Measurements from ENCODE around the gene TBC1D32. TPM values are rescaled to one million over a fixed set of nuclear protein-coding genes. Genes with fewer than 3 reads are reported as not detected.

The TBC1D32 gene
- total RNA-seq, 1 experiment from 2014 or later = 12.0 TPM

DNA sequence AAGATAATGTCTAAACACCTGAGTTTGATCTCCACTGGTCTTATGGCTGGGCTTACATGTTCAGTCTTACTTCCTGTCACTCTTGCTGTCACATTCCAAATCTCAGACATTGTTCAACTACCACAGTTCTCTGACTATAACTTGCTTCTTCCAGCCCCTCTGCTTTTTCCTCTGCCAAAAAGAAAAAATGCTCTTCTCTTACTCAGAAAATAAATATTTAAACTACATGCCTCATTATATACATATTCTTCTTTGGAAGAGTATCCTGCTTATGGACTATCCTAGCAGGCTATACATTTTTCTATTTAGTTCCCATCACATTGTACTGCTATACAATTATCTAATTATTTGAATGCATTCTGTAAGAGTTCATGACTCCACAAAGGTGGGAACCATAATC, 175.4 kb downstream of the TBC1D32 start:
- Histone ChIP-seq H3F3A (ENCODE audit: insufficient read depth, low read depth) (no peaks in the 10 kb centered on the region), H2AFZ (no peak overlapping the region), H3K4me3 (no peak overlapping the region), H4K20me1 (ENCODE audit: insufficient read depth) (no peaks in the 10 kb centered on the region), H3K27ac (no peak overlapping the region), H3K36me3 (ENCODE audit: low read depth) (no peaks in the 10 kb centered on the region), H3K4me1 (replicated peaks; ENCODE audit: insufficient read depth) (no peaks in the 10 kb centered on the region), H3K79me2 (ENCODE audit: low read depth) (no peaks in the 10 kb centered on the region), H3K27me3 (ENCODE audit: insufficient read depth, low read depth) (no peaks in the 10 kb centered on the region), H3K4me2 (no peak overlapping the region), H3K9me3 (ENCODE audit: insufficient read depth, low read depth) (0 out of 2 replicates have a peak, but pooled peaks cover 4% of the 10 kb centered on the region), H3K9me2 (ENCODE audit: insufficient read depth) (0 out of 2 replicates have a peak, but pooled peaks cover 2% of the 10 kb centered on the region)
- BruUV-seq (replicated peaks) = no TSS peak
- intact Hi-C loops (cut with micrococcal nuclease; ENCODE audit: unreplicated experiment) = no loop called here
- ChIA-PET POLR2A (ENCODE audit: unreplicated experiment) (no interaction called here), CTCF (no interaction called here)
- no peak for DNase-seq
- TF ChIP-seq EZH2 (IDR thresholded peaks at IDR 0.05; ENCODE audit: low read depth) = no peak
- TF ChIP-seq, protein P1, sequence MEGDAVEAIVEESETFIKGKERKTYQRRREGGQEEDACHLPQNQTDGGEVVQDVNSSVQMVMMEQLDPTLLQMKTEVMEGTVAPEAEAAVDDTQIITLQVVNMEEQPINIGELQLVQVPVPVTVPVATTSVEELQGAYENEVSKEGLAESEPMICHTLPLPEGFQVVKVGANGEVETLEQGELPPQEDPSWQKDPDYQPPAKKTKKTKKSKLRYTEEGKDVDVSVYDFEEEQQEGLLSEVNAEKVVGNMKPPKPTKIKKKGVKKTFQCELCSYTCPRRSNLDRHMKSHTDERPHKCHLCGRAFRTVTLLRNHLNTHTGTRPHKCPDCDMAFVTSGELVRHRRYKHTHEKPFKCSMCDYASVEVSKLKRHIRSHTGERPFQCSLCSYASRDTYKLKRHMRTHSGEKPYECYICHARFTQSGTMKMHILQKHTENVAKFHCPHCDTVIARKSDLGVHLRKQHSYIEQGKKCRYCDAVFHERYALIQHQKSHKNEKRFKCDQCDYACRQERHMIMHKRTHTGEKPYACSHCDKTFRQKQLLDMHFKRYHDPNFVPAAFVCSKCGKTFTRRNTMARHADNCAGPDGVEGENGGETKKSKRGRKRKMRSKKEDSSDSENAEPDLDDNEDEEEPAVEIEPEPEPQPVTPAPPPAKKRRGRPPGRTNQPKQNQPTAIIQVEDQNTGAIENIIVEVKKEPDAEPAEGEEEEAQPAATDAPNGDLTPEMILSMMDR (conservative IDR thresholded peaks at IDR 0.05) = no peak

DNA sequence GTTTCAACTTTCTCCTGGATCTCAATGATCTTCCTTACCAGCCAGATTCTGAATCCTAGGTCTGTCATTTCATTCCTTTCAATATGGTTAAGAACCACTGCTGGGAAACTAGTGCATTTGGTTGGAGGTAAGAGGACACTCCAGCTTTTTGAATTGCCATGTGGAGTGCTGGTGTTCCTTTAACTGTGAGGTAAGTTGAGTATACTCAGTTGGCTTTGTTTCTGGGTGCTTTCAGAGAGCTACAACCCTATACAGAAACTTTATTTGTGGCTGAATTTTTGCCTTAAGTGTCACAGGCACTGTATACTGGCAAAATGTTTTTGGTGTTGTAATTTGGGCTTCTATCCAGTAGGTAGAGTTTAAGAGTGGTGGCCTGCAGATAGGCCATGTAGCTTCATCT, 175.8 kb downstream of the TBC1D32 start:
- Histone ChIP-seq H3K27me3 (ENCODE audit: insufficient read depth, low read depth) (no peaks in the 10 kb centered on the region), H3K9me2 (ENCODE audit: insufficient read depth) (0 out of 2 replicates have a peak, but pooled peaks cover 2% of the 10 kb centered on the region), H3K36me3 (ENCODE audit: low read depth) (no peaks in the 10 kb centered on the region), H3K4me3 (no peak overlapping the region), H4K20me1 (ENCODE audit: insufficient read depth) (no peaks in the 10 kb centered on the region), H2AFZ (no peak overlapping the region), H3K9me3 (ENCODE audit: insufficient read depth, low read depth) (0 out of 2 replicates have a peak, but pooled peaks cover 4% of the 10 kb centered on the region), H3K4me1 (replicated peaks; ENCODE audit: insufficient read depth) (no peaks in the 10 kb centered on the region), H3K79me2 (ENCODE audit: low read depth) (no peaks in the 10 kb centered on the region), H3K4me2 (no peak overlapping the region), H3K27ac (no peak overlapping the region), H3F3A (ENCODE audit: insufficient read depth, low read depth) (no peaks in the 10 kb centered on the region)
- DNase-seq = no peak
- intact Hi-C loops (cut with micrococcal nuclease; ENCODE audit: unreplicated experiment) = no loop called here
- ChIA-PET CTCF (no interaction called here), POLR2A (ENCODE audit: unreplicated experiment) (no interaction called here)
- BruUV-seq (replicated peaks) = no TSS peak
- no peak for TF ChIP-seq EZH2 (IDR thresholded peaks at IDR 0.05; ENCODE audit: low read depth)
- TF ChIP-seq, protein P1 (conservative IDR thresholded peaks at IDR 0.05) = no peak

DNA sequence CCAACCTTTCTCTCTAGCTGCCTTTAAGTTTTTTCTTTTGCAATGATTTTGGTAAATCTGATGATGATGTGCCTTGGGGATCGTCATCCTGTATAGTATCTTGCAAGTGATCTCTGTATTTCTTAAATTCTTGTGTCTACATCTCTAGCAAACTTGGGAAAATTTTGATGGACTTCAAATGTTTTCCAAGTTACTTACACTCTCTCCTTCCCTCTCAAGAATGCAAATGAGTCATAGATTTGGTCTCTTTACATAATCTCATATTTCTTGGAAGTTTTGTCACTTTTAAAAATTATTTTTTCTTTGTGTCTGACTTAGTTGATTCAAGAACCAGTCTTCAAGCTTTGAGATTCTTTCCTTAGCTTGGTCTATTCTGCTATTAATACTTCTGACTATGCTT, 176.4 kb downstream of the TBC1D32 start:
- Histone ChIP-seq H3K79me2 (ENCODE audit: low read depth) (no peaks in the 10 kb centered on the region), H3K4me1 (replicated peaks; ENCODE audit: insufficient read depth) (no peaks in the 10 kb centered on the region), H4K20me1 (ENCODE audit: insufficient read depth) (no peaks in the 10 kb centered on the region), H3K36me3 (ENCODE audit: low read depth) (no peaks in the 10 kb centered on the region), H3K27ac (no peak overlapping the region), H3K9me2 (ENCODE audit: insufficient read depth) (0 out of 2 replicates have a peak, but pooled peaks cover 2% of the 10 kb centered on the region), H3F3A (ENCODE audit: insufficient read depth, low read depth) (no peaks in the 10 kb centered on the region), H3K4me2 (no peak overlapping the region), H3K4me3 (no peak overlapping the region), H2AFZ (no peak overlapping the region), H3K27me3 (ENCODE audit: insufficient read depth, low read depth) (no peaks in the 10 kb centered on the region), H3K9me3 (ENCODE audit: insufficient read depth, low read depth) (0 out of 2 replicates have a peak, but pooled peaks cover 4% of the 10 kb centered on the region)
- ChIA-PET CTCF (no interaction called here), POLR2A (ENCODE audit: unreplicated experiment) (no interaction called here)
- no TSS peak for BruUV-seq (replicated peaks)
- DNase-seq = no peak
- intact Hi-C loops (cut with micrococcal nuclease; ENCODE audit: unreplicated experiment) = no loop called here
- TF ChIP-seq, protein P1 (conservative IDR thresholded peaks at IDR 0.05) = no peak
- TF ChIP-seq EZH2 (IDR thresholded peaks at IDR 0.05; ENCODE audit: low read depth) = no peak
